WTC11 (cell line): ENCODE data around the gene OR4E2. TPM values are rescaled to one million over a fixed set of nuclear protein-coding genes. Genes with fewer than 3 reads are reported as not detected.

Source experiments
- ATAC-seq: fragments of 200-7000 bp; cut with Tn5 transposase; 2 replicates; pipeline ENCODE4 v1.10.0; 2021; ENCODE audit warnings: mild to moderate bottlenecking, moderate library complexity
- CTCF ChIA-PET: fragments of 300-600 bp; sonication (Branson Sonifier 250); formaldehyde crosslinking; loops from one replicate; lab custom pipeline; 2021; ENCODE audit warnings: antibody characterized with exemption; lab: Charles Lee
- POLR2A ChIA-PET: fragments of 350-600 bp; sonication (Branson Sonifier 250); formaldehyde crosslinking; loops from one replicate; lab custom pipeline; 2021; ENCODE audit warnings: antibody characterized with exemption; lab: Charles Lee
- DNase-seq: peaks from one replicate; pipeline ENCODE4 v3.0.0; 2021; ENCODE audit warnings: low spot score
- H3K27ac Mint-ChIP-seq: 2 replicates; pipeline ENCODE4 v1.8.0; 2021; ENCODE audit warnings: mixed read lengths
- H3K27me3 Mint-ChIP-seq: 2 replicates; pipeline ENCODE4 v1.8.0; 2021; ENCODE audit warnings: low read depth, mild to moderate bottlenecking, moderate library complexity, mixed read lengths
- H3K36me3 Mint-ChIP-seq: 2 replicates; pipeline ENCODE4 v1.8.0; 2021; ENCODE audit warnings: mixed read lengths
- H3K4me1 Mint-ChIP-seq: 2 replicates; pipeline ENCODE4 v1.8.0; 2022; ENCODE audit warnings: mixed read lengths
- H3K4me3 Mint-ChIP-seq: 2 replicates; pipeline ENCODE4 v1.8.0; 2021; ENCODE audit warnings: mild to moderate bottlenecking, moderate library complexity, mixed read lengths
- H3K9me3 Mint-ChIP-seq: 2 replicates; pipeline ENCODE4 v1.8.0; 2021; ENCODE audit warnings: mixed read lengths
- AR ChIP-seq: fragments of 250-450 bp; sonication (Bioruptor Pico); IDR thresholded peaks from 2 replicates; pipeline ENCODE4 v1.9.0; 2021; ENCODE audit warnings: mild to moderate bottlenecking
- CBFB ChIP-seq: sonication (generic); formaldehyde crosslinking; IDR thresholded peaks from 2 replicates; pipeline ENCODE4 v1.8.1; 2022; ENCODE audit warnings: mild to moderate bottlenecking, low read depth, missing genetic modification reagents
- CREB1 ChIP-seq: sonication (generic); formaldehyde crosslinking; IDR thresholded peaks from 2 replicates; pipeline ENCODE4 v1.8.0; 2023; ENCODE audit warnings: mild to moderate bottlenecking, missing genetic modification reagents
- ERG ChIP-seq: fragments of 250-450 bp; sonication (Bioruptor Pico); IDR thresholded peaks from 2 replicates; pipeline ENCODE4 v1.8.0; 2021; ENCODE audit warnings: mild to moderate bottlenecking
- ETV6 ChIP-seq: sonication (generic); formaldehyde crosslinking; IDR thresholded peaks from 2 replicates; pipeline ENCODE4 v1.8.1; 2022; ENCODE audit warnings: mild to moderate bottlenecking, missing genetic modification reagents
- FOXP1 ChIP-seq: sonication (generic); formaldehyde crosslinking; IDR thresholded peaks from 2 replicates; pipeline ENCODE4 v1.8.0; 2022; ENCODE audit warnings: missing genetic modification reagents, mild to moderate bottlenecking, moderate library complexity, borderline replicate concordance
- GRHL2 ChIP-seq: fragments of 250-450 bp; sonication (Bioruptor Pico); IDR thresholded peaks from 2 replicates; pipeline ENCODE4 v1.8.0; 2022; ENCODE audit warnings: mild to moderate bottlenecking, moderate library complexity; ENCODE audit not compliant: insufficient replicate concordance, severe bottlenecking
- IRF2 ChIP-seq: sonication (generic); formaldehyde crosslinking; IDR thresholded peaks from 2 replicates; pipeline ENCODE4 v1.8.0; 2022; ENCODE audit warnings: low read depth, missing genetic modification reagents, borderline replicate concordance
- MXD4 ChIP-seq: fragments of 250-450 bp; sonication (Bioruptor Pico); IDR thresholded peaks from 2 replicates; pipeline ENCODE4 v1.8.0; 2021; ENCODE audit warnings: mild to moderate bottlenecking, moderate library complexity, borderline replicate concordance
- OVOL2 ChIP-seq: fragments of 250-450 bp; sonication (Bioruptor Pico); IDR thresholded peaks from 2 replicates; pipeline ENCODE4 v1.9.0; 2021; ENCODE audit warnings: mild to moderate bottlenecking, borderline replicate concordance
- SOX15 ChIP-seq: fragments of 250-450 bp; sonication (Bioruptor Pico); IDR thresholded peaks from 2 replicates; pipeline ENCODE4 v1.9.0; 2021; ENCODE audit warnings: mild to moderate bottlenecking
- TEAD4 ChIP-seq: sonication (generic); formaldehyde crosslinking; IDR thresholded peaks from 2 replicates; pipeline ENCODE4 v1.8.0; 2022; ENCODE audit warnings: mild to moderate bottlenecking, missing genetic modification reagents
- ZBTB21 ChIP-seq: sonication (generic); formaldehyde crosslinking; IDR thresholded peaks from 2 replicates; pipeline ENCODE4 v1.8.1; 2023; ENCODE audit warnings: mild to moderate bottlenecking, missing genetic modification reagents, borderline replicate concordance
- ZNF512 ChIP-seq: sonication (generic); formaldehyde crosslinking; IDR thresholded peaks from 2 replicates; pipeline ENCODE4 v1.8.1; 2022; ENCODE audit warnings: missing genetic modification reagents, borderline replicate concordance
- total RNA-seq: library from RNA; stranded (reverse); gene quantifications from 3 replicates; pipeline ENCODE4 v1.2.3, GENCODE V29; 2021
- TF ChIP-seq, protein P1 (sequence below): sonication (generic); formaldehyde crosslinking; conservative IDR thresholded peaks from 2 replicates; pipeline ENCODE4 v1.8.1; 2023; ENCODE audit warnings: mild to moderate bottlenecking, low read depth, missing genetic modification reagents, moderate library complexity
- TF ChIP-seq, protein P2 (sequence below): sonication (generic); formaldehyde crosslinking; IDR thresholded peaks from 2 replicates; pipeline ENCODE4 v1.8.0; 2022; ENCODE audit warnings: mild to moderate bottlenecking, missing genetic modification reagents
- TF ChIP-seq, protein P3 (sequence below): sonication (generic); formaldehyde crosslinking; IDR thresholded peaks from 2 replicates; pipeline ENCODE4 v1.8.1; 2022; ENCODE audit warnings: mild to moderate bottlenecking, moderate library complexity, missing genetic modification reagents

OR4E2 gene
- total RNA-seq, 1 experiment from 2014 or later, result not detected

DNA sequence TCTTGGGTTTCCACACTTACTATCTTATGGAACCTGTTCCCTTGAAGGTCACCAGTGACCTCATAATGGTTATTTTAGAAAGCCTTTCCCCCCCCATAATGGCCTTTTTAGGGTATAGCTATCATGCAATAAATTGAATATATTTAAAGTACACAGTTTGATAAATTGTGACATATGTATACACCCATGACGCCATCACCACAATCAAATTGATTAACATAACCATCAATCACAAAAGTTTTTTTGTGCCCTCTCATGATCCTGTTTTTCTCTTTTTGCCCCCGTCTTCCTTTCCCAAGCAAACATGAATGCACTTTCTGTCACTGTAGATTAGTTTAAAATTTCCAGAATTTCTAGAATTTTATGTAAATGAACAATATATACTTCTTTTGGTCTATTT lies 48.7 kb downstream of the OR4E2 start:
- peaks cover 12% of the 10 kb centered on the region for H3K9me3 Mint-ChIP-seq
- ChIA-PET POLR2A (no interaction called here), CTCF (no interaction called here)
- TF ChIP-seq ZNF512 (CRISPR knock-in tag), result no peak
- TF ChIP-seq SOX15 (CRISPR knock-in tag), result no peak
- TF ChIP-seq OVOL2 (CRISPR knock-in tag), result no peak
- TF ChIP-seq, protein P1, sequence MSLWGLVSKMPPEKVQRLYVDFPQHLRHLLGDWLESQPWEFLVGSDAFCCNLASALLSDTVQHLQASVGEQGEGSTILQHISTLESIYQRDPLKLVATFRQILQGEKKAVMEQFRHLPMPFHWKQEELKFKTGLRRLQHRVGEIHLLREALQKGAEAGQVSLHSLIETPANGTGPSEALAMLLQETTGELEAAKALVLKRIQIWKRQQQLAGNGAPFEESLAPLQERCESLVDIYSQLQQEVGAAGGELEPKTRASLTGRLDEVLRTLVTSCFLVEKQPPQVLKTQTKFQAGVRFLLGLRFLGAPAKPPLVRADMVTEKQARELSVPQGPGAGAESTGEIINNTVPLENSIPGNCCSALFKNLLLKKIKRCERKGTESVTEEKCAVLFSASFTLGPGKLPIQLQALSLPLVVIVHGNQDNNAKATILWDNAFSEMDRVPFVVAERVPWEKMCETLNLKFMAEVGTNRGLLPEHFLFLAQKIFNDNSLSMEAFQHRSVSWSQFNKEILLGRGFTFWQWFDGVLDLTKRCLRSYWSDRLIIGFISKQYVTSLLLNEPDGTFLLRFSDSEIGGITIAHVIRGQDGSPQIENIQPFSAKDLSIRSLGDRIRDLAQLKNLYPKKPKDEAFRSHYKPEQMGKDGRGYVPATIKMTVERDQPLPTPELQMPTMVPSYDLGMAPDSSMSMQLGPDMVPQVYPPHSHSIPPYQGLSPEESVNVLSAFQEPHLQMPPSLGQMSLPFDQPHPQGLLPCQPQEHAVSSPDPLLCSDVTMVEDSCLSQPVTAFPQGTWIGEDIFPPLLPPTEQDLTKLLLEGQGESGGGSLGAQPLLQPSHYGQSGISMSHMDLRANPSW (CRISPR knock-in tag), result no peak
- no peak for TF ChIP-seq CREB1 (CRISPR knock-in tag)
- no peak for TF ChIP-seq MXD4 (CRISPR knock-in tag)
- TF ChIP-seq, protein P2, sequence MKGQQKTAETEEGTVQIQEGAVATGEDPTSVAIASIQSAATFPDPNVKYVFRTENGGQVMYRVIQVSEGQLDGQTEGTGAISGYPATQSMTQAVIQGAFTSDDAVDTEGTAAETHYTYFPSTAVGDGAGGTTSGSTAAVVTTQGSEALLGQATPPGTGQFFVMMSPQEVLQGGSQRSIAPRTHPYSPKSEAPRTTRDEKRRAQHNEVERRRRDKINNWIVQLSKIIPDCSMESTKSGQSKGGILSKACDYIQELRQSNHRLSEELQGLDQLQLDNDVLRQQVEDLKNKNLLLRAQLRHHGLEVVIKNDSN (CRISPR knock-in tag), result no peak
- TF ChIP-seq FOXP1, result no peak
- no peak for TF ChIP-seq GRHL2
- TF ChIP-seq CBFB (CRISPR knock-in tag), result no peak
- no peak for TF ChIP-seq AR
- no peak for TF ChIP-seq ERG (CRISPR knock-in tag)
- TF ChIP-seq, protein P3, sequence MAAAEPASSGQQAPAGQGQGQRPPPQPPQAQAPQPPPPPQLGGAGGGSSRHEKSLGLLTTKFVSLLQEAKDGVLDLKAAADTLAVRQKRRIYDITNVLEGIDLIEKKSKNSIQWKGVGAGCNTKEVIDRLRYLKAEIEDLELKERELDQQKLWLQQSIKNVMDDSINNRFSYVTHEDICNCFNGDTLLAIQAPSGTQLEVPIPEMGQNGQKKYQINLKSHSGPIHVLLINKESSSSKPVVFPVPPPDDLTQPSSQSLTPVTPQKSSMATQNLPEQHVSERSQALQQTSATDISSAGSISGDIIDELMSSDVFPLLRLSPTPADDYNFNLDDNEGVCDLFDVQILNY, result no peak
- no peak for TF ChIP-seq ETV6 (CRISPR knock-in tag)
- no peak for TF ChIP-seq ZBTB21
- no peak for TF ChIP-seq TEAD4 (CRISPR knock-in tag)
- no peak for TF ChIP-seq IRF2 (CRISPR knock-in tag)
- H3K4me3 Mint-ChIP-seq, result no peak overlapping the region
- no peak overlapping the region for H3K27ac Mint-ChIP-seq
- H3K27me3 Mint-ChIP-seq, result no peaks in the 10 kb centered on the region; the same call in 1 of the 2 replicates
- DNase-seq, result no peak
- ATAC-seq, result no peak
- H3K36me3 Mint-ChIP-seq, result no peaks in the 10 kb centered on the region
- no peaks in the 10 kb centered on the region for H3K4me1 Mint-ChIP-seq
